DND-41 (cell line): ENCODE measurements around the gene RAMP3.

Experiments used
- ATAC-seq: fragments of 200-7000 bp; cut with Tn5 transposase; 3 replicates; pipeline ENCODE4 v1.9.1; 2021; ENCODE audit warnings: low read depth; ENCODE audit not compliant: insufficient read depth
- DNase-seq: peaks from one replicate; pipeline ENCODE4 v3.0.0-alpha.2; 2020
- H2AFZ ChIP-seq: 2 replicates; pipeline ENCODE4 v1.6.0; 2012; ENCODE audit warnings: low read depth, low read length
- H3K27ac ChIP-seq: 2 replicates; pipeline ENCODE4 v1.5.1; 2012; ENCODE audit warnings: low read length, inconsistent platforms
- H3K27me3 ChIP-seq: fragments of 200-600 bp; sonication (generic); 2 replicates; pipeline ENCODE4 v1.6.0; 2012; ENCODE audit warnings: low read length, mild to moderate bottlenecking, inconsistent platforms; ENCODE audit not compliant: insufficient read depth, poor library complexity
- H3K36me3 ChIP-seq: 2 replicates; pipeline ENCODE4 v1.5.1; 2012; ENCODE audit warnings: low read length, inconsistent platforms; ENCODE audit not compliant: insufficient read depth
- H3K4me1 ChIP-seq: 2 replicates; pipeline ENCODE4 v1.5.1; 2012; ENCODE audit warnings: mild to moderate bottlenecking, low read length; ENCODE audit not compliant: insufficient read depth
- H3K4me2 ChIP-seq: 2 replicates; pipeline ENCODE4 v1.6.0; 2012; ENCODE audit warnings: mild to moderate bottlenecking, moderate library complexity, low read length, inconsistent platforms; ENCODE audit not compliant: insufficient read depth
- H3K4me3 ChIP-seq, 2 experiments: fragments of 200-600 bp in 1 of 2; shearing (Covaris generic) in 1 of 2; 2 replicates each; pipeline ENCODE4 v1.5.1; 2012 to 2016; ENCODE audit warnings: inconsistent platforms in 2 of 2, low read length in 2 of 2, mild to moderate bottlenecking in 2 of 2, low read depth in 1 of 2, moderate library complexity in 1 of 2
- H3K79me2 ChIP-seq: 2 replicates; pipeline ENCODE4 v1.6.0; 2012; ENCODE audit warnings: low read length, inconsistent platforms; ENCODE audit not compliant: insufficient read depth
- H3K9ac ChIP-seq: 2 replicates; pipeline ENCODE4 v1.6.0; 2012; ENCODE audit warnings: low read depth, mild to moderate bottlenecking, inconsistent platforms, low read length, moderate library complexity
- H3K9me3 ChIP-seq: 2 replicates; pipeline ENCODE4 v1.5.1; 2012; ENCODE audit warnings: low read length, moderate library complexity, mild to moderate bottlenecking, inconsistent platforms; ENCODE audit not compliant: insufficient read depth, severe bottlenecking
- H4K20me1 ChIP-seq: 2 replicates; pipeline ENCODE4 v1.6.0; 2012; ENCODE audit warnings: low read length; ENCODE audit not compliant: insufficient read depth
- EZH2 ChIP-seq: IDR thresholded peaks from 3 replicates; pipeline ENCODE4 v1.6.1; 2012; ENCODE audit warnings: borderline replicate concordance, low read depth, mild to moderate bottlenecking, moderate library complexity, low read length, inconsistent platforms; ENCODE audit not compliant: severe bottlenecking
- TF ChIP-seq, protein P1 (sequence below): IDR thresholded peaks from 2 replicates; pipeline ENCODE4 v1.5.1; 2012; ENCODE audit warnings: borderline replicate concordance, low read length, moderate library complexity, mild to moderate bottlenecking; ENCODE audit not compliant: poor library complexity, severe bottlenecking; ENCODE audit errors: extremely low read depth

The RAMP3 gene

GRCh38 chr7:45224832-45225231 is 67.2 kb downstream of the RAMP3 start:
- H3K27me3 ChIP-seq: peaks cover under 1% of the 10 kb centered on the region
- H2AFZ ChIP-seq: no peak overlapping the region
- H3K4me2 ChIP-seq: no peak overlapping the region
- H3K9ac ChIP-seq: no peak overlapping the region
- H3K36me3 ChIP-seq: no peaks in the 10 kb centered on the region
- no peak overlapping the region for H3K27ac ChIP-seq
- no peak overlapping the region for H3K4me3 ChIP-seq
- peaks cover 6% of the 10 kb centered on the region for H4K20me1 ChIP-seq
- ATAC-seq: peak; percentile 72
- no peaks in the 10 kb centered on the region for H3K4me1 ChIP-seq
- peak; percentile 36 for DNase-seq
- no peaks in the 10 kb centered on the region for H3K9me3 ChIP-seq
- no peaks in the 10 kb centered on the region for H3K79me2 ChIP-seq
- TF ChIP-seq, protein P1, sequence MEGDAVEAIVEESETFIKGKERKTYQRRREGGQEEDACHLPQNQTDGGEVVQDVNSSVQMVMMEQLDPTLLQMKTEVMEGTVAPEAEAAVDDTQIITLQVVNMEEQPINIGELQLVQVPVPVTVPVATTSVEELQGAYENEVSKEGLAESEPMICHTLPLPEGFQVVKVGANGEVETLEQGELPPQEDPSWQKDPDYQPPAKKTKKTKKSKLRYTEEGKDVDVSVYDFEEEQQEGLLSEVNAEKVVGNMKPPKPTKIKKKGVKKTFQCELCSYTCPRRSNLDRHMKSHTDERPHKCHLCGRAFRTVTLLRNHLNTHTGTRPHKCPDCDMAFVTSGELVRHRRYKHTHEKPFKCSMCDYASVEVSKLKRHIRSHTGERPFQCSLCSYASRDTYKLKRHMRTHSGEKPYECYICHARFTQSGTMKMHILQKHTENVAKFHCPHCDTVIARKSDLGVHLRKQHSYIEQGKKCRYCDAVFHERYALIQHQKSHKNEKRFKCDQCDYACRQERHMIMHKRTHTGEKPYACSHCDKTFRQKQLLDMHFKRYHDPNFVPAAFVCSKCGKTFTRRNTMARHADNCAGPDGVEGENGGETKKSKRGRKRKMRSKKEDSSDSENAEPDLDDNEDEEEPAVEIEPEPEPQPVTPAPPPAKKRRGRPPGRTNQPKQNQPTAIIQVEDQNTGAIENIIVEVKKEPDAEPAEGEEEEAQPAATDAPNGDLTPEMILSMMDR: no peak
- no peak for TF ChIP-seq EZH2

DNA sequence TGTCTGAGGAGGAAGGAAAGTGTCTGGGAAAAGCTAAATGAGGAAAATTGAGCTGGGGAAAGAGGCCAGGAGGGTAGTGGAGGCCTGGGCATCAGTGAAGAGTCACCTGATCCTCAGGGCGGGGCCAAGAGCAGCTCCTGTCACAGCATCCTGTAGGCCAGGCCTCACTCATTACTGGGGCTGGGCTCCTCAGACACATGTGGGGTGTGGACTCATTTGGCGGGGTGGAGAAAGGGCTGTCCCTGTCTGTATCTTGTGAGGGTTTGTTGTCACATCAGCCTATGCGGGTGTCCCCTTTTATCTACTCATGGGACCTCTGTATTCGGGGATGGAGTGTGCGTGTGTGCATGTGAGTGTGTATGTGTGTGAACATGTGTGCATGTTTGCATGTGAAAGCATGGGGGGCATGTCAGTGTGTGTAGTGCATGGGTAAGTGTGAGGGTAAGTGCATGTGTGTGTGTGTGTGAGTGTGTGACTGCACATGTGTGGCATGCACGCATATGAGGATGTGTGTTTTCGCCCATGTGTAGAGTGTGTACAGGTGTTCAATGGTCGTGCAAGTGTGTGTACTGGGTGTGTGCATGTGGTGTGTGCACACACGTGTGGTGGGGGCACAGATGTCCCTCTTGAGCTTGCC is 67.8 kb downstream of the RAMP3 start:
- Histone ChIP-seq H3K36me3 (no peaks in the 10 kb centered on the region), H4K20me1 (peaks cover 6% of the 10 kb centered on the region), H3K9ac (no peak overlapping the region), H2AFZ (no peak overlapping the region), H3K4me3 (no peak overlapping the region), H3K4me2 (no peak overlapping the region), H3K27me3 (peaks cover 3% of the 10 kb centered on the region), H3K9me3 (no peaks in the 10 kb centered on the region), H3K4me1 (no peaks in the 10 kb centered on the region), H3K79me2 (no peaks in the 10 kb centered on the region), H3K27ac (no peak overlapping the region)
- DNase-seq (no peak), ATAC-seq (no peak)
- no peak for TF ChIP-seq EZH2
- TF ChIP-seq, protein P1: no peak

GRCh38 chr7:45225948-45226335 is 68.4 kb downstream of the RAMP3 start:
- ATAC-seq (no peak), DNase-seq (no peak)
- H4K20me1 ChIP-seq: peaks cover 6% of the 10 kb centered on the region
- no peak for TF ChIP-seq EZH2
- TF ChIP-seq, protein P1: no peak
- H3K79me2 ChIP-seq: no peaks in the 10 kb centered on the region
- no peaks in the 10 kb centered on the region for H3K4me1 ChIP-seq
- no peak overlapping the region for H3K27ac ChIP-seq
- H3K4me3 ChIP-seq: no peak overlapping the region
- no peak overlapping the region for H2AFZ ChIP-seq
- H3K27me3 ChIP-seq: peaks cover 6% of the 10 kb centered on the region
- no peak overlapping the region for H3K9ac ChIP-seq
- H3K4me2 ChIP-seq: no peak overlapping the region
- H3K9me3 ChIP-seq: no peaks in the 10 kb centered on the region
- no peaks in the 10 kb centered on the region for H3K36me3 ChIP-seq
